Muscle of leg (tissue), 11 donors: ENCODE results near the gene GRIN3A. TPM values are rescaled to one million over a fixed set of nuclear protein-coding genes. Genes with fewer than 3 reads are reported as not detected.
"Not testable (repeated sequence)": the region's sequence is repeated elsewhere in the genome, so short reads cannot be mapped to it uniquely, and the experiment has no call there.

ENCODE experiments used
- DNase-seq: peaks from one replicate; pipeline ENCODE4 v3.0.0; 2013
- H3K27ac ChIP-seq: one replicate; pipeline ENCODE4 v1.5.1; 2013; ENCODE audit warnings: mild to moderate bottlenecking, low read length, control low read depth
- H3K27me3 ChIP-seq: one replicate; pipeline ENCODE4 v1.6.1; 2013; ENCODE audit warnings: low read length; ENCODE audit not compliant: control insufficient read depth, insufficient read depth
- H3K36me3 ChIP-seq: one replicate; pipeline ENCODE4 v1.6.1; 2013; ENCODE audit warnings: low read length; ENCODE audit not compliant: control insufficient read depth, insufficient read depth
- H3K4me1 ChIP-seq: one replicate; pipeline ENCODE4 v1.6.1; 2013; ENCODE audit warnings: low read length; ENCODE audit not compliant: control insufficient read depth, insufficient read depth
- H3K4me3 ChIP-seq: one replicate; pipeline ENCODE4 v1.5.1; 2013; ENCODE audit warnings: low read length, control low read depth
- H3K9me3 ChIP-seq: replicated peaks from 2 replicates; pipeline ENCODE4 v1.6.1; 2013; ENCODE audit warnings: low read depth, low read length; ENCODE audit not compliant: control insufficient read depth
- WGBS: methylation state at CpG from one replicate; pipeline ENCODE4 v1.1.5; 2013; ENCODE audit warnings: missing lambda C conversion rate; ENCODE audit not compliant: insufficient coverage; 5-methylcytosine and 5-hydroxymethylcytosine counted together
- polyA plus RNA-seq, 8 donors: library from polyadenylated mRNA; unstranded; fragments of 120-200 nt; gene quantifications; one replicate each; pipeline versions ENCODE4 v1.2.1 to v1.2.3, GENCODE V29; 2013; ENCODE audit warnings: inconsistent platforms in 1 of 8, low replicate concordance in 1 of 8; ENCODE audit not compliant: insufficient read length in 8 of 8, insufficient read depth in 1 of 8
- total RNA-seq: library from RNA; stranded (reverse); fragments of 120-200 nt; gene quantifications from one replicate; pipeline ENCODE4 v1.2.4, GENCODE V29; 2013

GRIN3A gene
- total and polyA plus RNA-seq, 9 donors = 0.48 to 1.1 (median 0.71) TPM

DNA sequence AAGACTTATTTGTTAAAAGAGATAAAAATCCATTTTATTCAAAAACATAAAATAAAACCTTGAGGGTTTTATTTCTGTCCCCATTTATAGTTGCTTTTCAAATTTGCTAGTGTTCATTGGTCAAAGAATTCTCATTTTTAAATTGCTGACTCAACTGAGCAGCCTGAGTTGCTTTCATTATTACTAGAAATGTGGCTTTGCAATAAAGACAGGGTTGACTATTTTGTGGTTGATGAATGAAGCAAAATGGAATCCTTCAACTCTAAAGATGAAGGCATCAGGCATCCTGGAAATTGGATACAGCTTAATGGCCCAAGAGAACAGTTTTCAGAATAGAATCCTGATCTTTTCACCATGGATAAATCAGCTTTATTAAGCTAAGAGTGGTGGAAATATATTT, 119.7 kb downstream of the GRIN3A start:
- DNase-seq = no peak
- Histone ChIP-seq H3K27me3 (no peaks in the 10 kb centered on the region), H3K36me3 (no peaks in the 10 kb centered on the region), H3K4me3 (no peak overlapping the region), H3K4me1 (no peaks in the 10 kb centered on the region), H3K27ac (no peak overlapping the region), H3K9me3 (no peaks in the 10 kb centered on the region)

DNA sequence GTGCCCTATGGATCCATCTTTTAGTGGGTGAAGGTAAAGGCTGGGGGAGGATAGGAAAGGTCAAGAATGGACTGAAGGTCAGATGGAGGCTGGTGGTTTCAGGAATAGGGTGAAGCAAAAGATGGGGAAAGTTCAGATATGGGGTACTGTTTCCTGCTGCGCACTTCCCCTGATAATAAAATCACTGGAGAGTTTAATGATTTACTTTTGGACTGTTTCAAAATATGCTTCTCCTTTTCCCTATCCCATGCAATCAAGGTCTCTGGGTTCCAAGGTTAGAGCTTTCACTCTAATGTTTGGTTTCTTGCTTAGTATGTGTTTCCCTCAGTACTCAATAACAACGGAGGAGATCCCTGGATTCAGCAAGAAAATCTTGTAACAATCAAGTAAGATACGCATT, 132.9 kb downstream of the GRIN3A start:
- Histone ChIP-seq H3K27ac (no peak overlapping the region), H3K4me1 (no peaks in the 10 kb centered on the region), H3K36me3 (no peaks in the 10 kb centered on the region), H3K4me3 (no peak overlapping the region), H3K9me3 (no peaks in the 10 kb centered on the region), H3K27me3 (no peaks in the 10 kb centered on the region)
- WGBS = no CpG with 5 or more reads among the region's 3 CpGs
- no peak for DNase-seq

DNA sequence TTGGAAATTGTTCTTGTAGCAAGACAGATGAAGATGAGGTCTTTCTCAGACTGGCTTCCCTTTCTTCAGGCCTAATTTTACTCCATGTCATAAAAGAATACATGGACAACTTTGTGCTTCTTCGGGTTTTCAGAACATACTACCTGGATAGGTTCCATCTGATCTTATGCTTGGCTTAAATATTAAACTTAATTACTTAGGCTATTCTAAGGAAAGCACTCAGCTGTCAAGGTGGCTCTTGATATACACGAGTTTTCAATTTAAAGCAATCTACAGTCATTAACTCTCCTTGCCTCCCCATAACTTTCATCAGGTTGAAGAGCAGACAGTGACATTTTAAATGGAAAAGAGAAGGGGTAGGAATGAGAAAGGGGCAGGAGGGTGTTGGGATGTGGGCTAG, 134.2 kb downstream of the GRIN3A start:
- H3K9me3 ChIP-seq = no peaks in the 10 kb centered on the region
- H3K27me3 ChIP-seq = no peaks in the 10 kb centered on the region
- no peaks in the 10 kb centered on the region for H3K36me3 ChIP-seq
- no peak overlapping the region for H3K4me3 ChIP-seq
- no peaks in the 10 kb centered on the region for H3K4me1 ChIP-seq
- H3K27ac ChIP-seq = no peak overlapping the region
- DNase-seq = no peak
- no CpG with 5 or more reads among the region's 2 CpGs for WGBS

DNA sequence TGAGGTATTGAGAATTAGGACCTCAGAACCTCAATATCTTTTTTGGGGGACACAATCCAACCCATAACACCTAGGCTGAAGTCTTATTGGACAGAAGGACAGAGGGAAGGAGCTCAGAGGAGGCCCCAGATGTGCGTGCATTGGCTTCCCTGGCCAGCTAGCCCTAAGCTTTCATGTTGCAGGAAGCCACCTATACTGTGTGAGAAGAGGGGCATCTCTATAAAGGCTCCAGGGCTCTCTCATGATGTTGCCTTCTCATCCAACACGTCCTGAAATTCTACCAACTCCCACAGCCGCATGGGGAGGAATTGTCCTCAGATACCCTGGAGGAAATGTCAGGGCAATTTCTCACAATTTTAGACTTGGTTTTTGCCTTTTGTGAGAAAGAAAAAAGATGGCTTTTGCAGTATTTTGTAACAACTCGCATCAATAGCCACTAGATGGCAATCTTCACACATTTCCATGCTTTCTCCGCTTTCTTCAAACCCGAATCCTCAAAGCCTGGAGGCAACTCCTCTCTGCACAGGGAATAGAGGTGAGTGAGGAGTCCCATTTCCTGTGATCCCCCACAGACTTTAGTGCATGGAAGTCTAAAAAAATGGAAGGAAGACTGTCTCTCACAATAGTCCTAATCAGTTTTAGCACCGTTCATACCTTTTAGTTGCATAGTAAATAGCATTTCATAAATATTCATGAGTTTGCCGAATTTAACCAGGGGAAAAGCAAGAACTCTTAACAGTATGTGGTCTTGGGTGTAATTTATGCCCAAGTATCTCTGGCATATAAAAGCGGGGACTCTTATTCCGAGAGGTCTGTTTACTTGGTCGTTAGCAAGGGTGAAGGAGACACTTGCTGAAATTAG, 136.3 kb downstream of the GRIN3A start:
- H3K4me3 ChIP-seq = no peak overlapping the region
- no peaks in the 10 kb centered on the region for H3K9me3 ChIP-seq
- H3K27me3 ChIP-seq = no peaks in the 10 kb centered on the region
- H3K4me1 ChIP-seq = no peaks in the 10 kb centered on the region
- WGBS = 75% methylated on average over 2 of the region's 11 CpGs
- no peaks in the 10 kb centered on the region for H3K36me3 ChIP-seq
- no peak overlapping the region for H3K27ac ChIP-seq
- DNase-seq = peak; percentile 70

DNA sequence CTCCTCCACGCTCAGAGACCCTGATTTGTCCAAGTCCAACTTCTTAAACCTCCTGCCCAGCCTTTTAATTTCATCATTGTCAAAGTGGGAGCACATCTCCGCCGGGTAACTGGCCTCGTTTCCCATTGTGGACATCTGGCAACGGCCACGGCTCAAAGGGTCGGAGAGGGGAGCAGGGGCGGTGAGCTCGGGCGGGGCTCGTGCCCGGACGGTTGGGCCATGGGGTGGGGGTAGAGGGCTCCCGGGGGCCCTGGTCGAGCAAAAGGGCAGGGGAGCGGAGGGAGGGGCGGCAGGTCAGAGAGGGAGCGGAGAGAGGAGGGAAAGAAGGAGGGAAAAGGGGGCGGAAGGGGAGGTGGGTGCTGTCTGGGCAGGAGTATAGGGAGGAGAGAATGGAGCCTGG, 143.7 kb downstream of the GRIN3A start, which contains the start of gene PPP3R2:
PPP3R2 (minus strand) TSS at position 174 of the 400 bp plus-strand sequence; CDS start at position 126, 48 bp downstream.
- Histone ChIP-seq H3K36me3 (no peaks in the 10 kb centered on the region), H3K9me3 (no peaks in the 10 kb centered on the region), H3K27me3 (no peaks in the 10 kb centered on the region), H3K4me1 (no peaks in the 10 kb centered on the region), H3K27ac (no peak within 1 kb of the TSS), H3K4me3 (no peak within 1 kb of the TSS)
- DNase-seq = no peak
- 89% methylated on average over 18 of the region's 19 CpGs for WGBS

DNA sequence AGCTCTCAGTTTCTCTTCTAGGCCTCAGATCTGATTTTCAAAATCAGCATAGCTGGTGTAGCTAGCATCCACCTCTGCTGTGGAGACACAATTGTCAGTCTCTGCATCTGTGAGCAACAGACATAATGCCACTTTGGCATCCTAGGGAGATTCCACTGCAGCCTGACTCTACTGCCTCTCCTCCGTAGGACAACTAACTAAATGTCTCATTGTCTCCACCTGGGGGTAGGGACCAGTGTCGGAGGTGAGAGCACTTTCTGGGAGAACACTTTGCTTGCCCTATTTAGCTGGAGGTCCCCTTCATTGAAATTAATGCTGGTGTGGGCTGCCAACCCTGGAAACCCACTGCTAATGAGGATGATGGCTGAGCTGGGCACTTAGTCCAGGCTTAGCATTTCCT, 145.1 kb downstream of the GRIN3A start:
- no peak overlapping the region for H3K4me3 ChIP-seq
- no peaks in the 10 kb centered on the region for H3K36me3 ChIP-seq
- no CpG with 5 or more reads among the region's 2 CpGs for WGBS
- H3K9me3 ChIP-seq = no peaks in the 10 kb centered on the region
- DNase-seq = no peak
- no peak overlapping the region for H3K27ac ChIP-seq
- no peaks in the 10 kb centered on the region for H3K4me1 ChIP-seq
- H3K27me3 ChIP-seq = no peaks in the 10 kb centered on the region

DNA sequence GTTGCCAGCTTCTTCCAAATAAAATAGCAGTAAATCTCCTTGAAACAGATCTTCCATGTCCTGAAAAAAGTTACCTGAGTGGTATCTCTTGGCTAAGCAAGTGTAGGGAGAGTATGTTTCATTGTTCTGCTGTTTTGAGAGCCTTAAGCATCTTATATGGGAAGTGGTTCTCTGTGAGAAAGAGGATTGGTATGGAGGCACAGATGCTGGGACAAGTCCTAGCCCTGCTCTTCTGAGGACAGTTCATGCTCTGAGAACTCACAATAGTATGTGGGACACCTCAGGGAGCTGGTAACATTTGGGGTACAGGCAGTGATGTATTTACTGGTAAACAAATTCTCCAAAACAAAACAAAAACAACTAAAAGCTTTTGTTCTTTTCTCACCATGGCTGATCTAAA, 145.7 kb downstream of the GRIN3A start:
- Histone ChIP-seq H3K4me1 (no peaks in the 10 kb centered on the region), H3K9me3 (no peaks in the 10 kb centered on the region), H3K4me3 (no peak overlapping the region), H3K27ac (no peak overlapping the region), H3K36me3 (no peaks in the 10 kb centered on the region), H3K27me3 (no peaks in the 10 kb centered on the region)
- no peak for DNase-seq

DNA sequence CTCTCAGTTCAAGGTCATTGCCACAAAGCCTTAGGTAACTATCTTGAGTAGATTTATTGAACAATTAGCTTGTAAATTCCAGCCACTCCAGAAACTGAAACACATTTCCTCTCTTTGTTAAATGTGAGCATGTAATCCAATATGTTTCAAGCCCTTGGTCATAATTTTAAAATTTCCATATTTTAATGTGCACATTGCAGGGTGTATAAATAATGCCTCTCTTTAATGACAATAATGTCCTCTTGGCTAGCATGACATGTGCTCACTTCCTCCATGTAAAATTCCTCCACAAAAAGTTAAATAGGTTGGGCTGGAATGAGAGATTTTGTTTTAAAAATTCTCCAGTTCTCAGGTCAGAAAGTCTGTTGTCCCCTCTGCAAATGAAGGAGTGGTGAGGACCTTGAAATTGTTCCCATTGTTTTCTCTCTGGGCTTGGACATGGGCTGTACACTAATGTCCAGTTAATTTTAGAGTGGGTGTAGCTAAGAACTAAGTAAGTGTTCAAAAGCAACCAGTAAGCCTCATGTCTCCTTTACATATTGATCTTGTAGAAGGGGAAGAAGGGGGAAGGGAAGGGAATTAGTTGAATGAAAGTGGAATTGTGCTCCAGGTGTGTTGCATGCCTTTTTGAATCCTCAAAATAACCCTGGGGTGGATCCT, 146.5 kb downstream of the GRIN3A start:
- no peaks in the 10 kb centered on the region for H3K4me1 ChIP-seq
- H3K27ac ChIP-seq = no peak overlapping the region
- no peak for DNase-seq
- no peaks in the 10 kb centered on the region for H3K36me3 ChIP-seq
- H3K9me3 ChIP-seq = no peaks in the 10 kb centered on the region
- H3K27me3 ChIP-seq = no peaks in the 10 kb centered on the region
- H3K4me3 ChIP-seq = no peak overlapping the region

DNA sequence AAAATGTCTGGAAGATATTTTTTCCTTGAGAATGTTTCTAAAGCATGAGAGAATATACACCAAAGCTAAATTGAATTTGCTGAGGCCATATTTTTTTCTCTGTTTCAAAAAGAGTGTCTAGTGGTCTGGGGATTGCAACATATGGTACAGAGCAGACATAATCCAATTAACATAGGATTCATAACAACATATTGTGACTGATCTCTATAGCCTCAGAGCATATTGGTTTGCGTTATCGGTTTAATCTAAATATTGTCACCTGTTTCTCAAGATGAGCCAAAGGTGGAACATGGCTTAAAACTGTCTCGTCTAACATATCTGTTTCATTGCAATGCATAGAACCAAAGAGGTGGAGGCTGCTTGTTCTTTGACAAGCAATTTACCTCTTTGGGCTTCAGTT, 147.5 kb downstream of the GRIN3A start:
- H3K27me3 ChIP-seq = no peaks in the 10 kb centered on the region
- no peak overlapping the region for H3K27ac ChIP-seq
- no peaks in the 10 kb centered on the region for H3K36me3 ChIP-seq
- no peaks in the 10 kb centered on the region for H3K4me1 ChIP-seq
- H3K4me3 ChIP-seq = no peak overlapping the region
- WGBS = 100% methylated on average over 2 of the region's 3 CpGs
- no peak for DNase-seq
- H3K9me3 ChIP-seq = no peaks in the 10 kb centered on the region

DNA sequence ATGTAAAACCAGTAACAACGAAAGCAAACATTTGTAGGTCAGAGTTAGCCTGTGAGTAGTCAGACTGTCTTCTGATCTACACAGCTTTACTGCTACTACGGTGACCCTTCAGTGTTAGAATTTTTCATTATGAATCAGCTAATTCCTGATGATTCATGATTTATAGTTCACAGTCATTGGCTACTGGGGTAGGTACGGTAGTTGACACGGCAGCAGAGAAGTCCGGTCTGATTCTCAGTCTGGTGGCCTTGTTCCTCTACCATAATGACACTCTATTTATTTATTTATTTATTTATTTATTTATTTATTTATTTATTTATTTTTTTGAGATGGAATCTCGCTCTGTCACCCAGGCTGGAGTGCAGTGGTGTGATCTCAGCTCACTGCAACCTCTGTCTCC, 148.4 kb downstream of the GRIN3A start:
- no CpG with 5 or more reads among the region's 6 CpGs for WGBS
- H3K4me1 ChIP-seq, DNase-seq, H3K27me3 ChIP-seq, H3K9me3 ChIP-seq, H3K27ac ChIP-seq, H3K4me3 ChIP-seq, H3K36me3 ChIP-seq: not testable (repeated sequence)
